A549 (cell line): ENCODE measurements around the gene RNASE7.

Source experiments
- BHLHE40 ChIP-seq: IDR thresholded peaks from 2 replicates; pipeline ENCODE4 v1.6.1; 2012; ENCODE audit warnings: low read depth, low read length, inconsistent platforms
- CHD4 ChIP-seq: fragments of 200-600 bp; sonication (generic); IDR thresholded peaks from 2 replicates; pipeline ENCODE4 v1.6.1; 2016; ENCODE audit warnings: antibody characterized with exemption, mild to moderate bottlenecking, borderline replicate concordance
- ESRRA ChIP-seq: fragments of 150-350 bp; IDR thresholded peaks from 2 replicates; pipeline ENCODE4 v1.6.1; 2014; ENCODE audit warnings: mild to moderate bottlenecking, low read length, borderline replicate concordance
- HDAC2 ChIP-seq: fragments of 200-600 bp; sonication (generic); IDR thresholded peaks from 2 replicates; pipeline ENCODE4 v1.6.1; 2016
- MAZ ChIP-seq: fragments of 150-350 bp; IDR thresholded peaks from 2 replicates; pipeline ENCODE4 v1.6.1; 2014; ENCODE audit warnings: antibody characterized with exemption, low read depth, low read length, borderline replicate concordance
- PHF8 ChIP-seq: fragments of 200-600 bp; sonication (generic); IDR thresholded peaks from 2 replicates; pipeline ENCODE4 v1.6.1; 2016; ENCODE audit warnings: low read depth, mild to moderate bottlenecking, antibody characterized with exemption, moderate library complexity, borderline replicate concordance
- POLR2A ChIP-seq: IDR thresholded peaks from 2 replicates; pipeline ENCODE4 v1.6.1; 2012; ENCODE audit warnings: mild to moderate bottlenecking, low read length
- RCOR1 ChIP-seq: fragments of 150-350 bp; IDR thresholded peaks from 2 replicates; pipeline ENCODE4 v1.6.1; 2014; ENCODE audit warnings: antibody characterized with exemption, low read length, low read depth
- ZSCAN20 ChIP-seq: fragments of 250-450 bp; sonication (Bioruptor Pico); IDR thresholded peaks from 2 replicates; pipeline ENCODE4 v1.8.0; 2022; ENCODE audit warnings: mild to moderate bottlenecking, moderate library complexity
- TF ChIP-seq, protein P1 (sequence below): fragments of >200 bp; sonication (Bioruptor Twin); formaldehyde crosslinking; IDR thresholded peaks from 3 replicates; pipeline ENCODE4 v1.5.1; 2016
- TF ChIP-seq, protein P2 (sequence below): fragments of 150-350 bp; IDR thresholded peaks from 2 replicates; pipeline ENCODE4 v1.6.1; 2014; ENCODE audit warnings: low read depth, mild to moderate bottlenecking, low read length
- TF ChIP-seq, protein P3 (sequence below): fragments of 200-600 bp; sonication (generic); IDR thresholded peaks from 2 replicates; pipeline ENCODE4 v1.6.1; 2016; ENCODE audit warnings: antibody characterized with exemption, mild to moderate bottlenecking, moderate library complexity

DNA sequence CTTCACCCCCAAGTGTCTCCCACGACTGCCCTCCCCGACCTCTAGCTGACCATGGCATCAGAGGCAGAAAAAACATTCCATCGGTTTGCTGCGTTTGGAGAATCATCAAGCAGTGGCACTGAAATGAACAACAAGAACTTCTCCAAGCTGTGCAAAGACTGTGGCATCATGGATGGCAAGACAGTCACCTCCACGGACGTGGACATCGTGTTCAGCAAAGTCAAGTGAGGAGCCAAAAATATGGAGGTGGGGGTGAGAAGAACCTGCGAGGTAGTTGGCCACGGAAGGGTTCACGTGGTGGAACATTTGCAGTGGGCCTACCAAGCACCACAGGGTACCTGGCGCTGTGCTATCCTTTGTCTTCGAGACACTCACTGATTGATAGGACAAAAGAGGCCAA is 11.6 kb upstream of the RNASE7 start:
- TF ChIP-seq HDAC2 (no peak), CHD4 (no peak), POLR2A (no peak), PHF8 (no peak), RCOR1 (no peak), ESRRA (no peak), MAZ (no peak), BHLHE40 (no peak), ZSCAN20 (CRISPR knock-in tag) (no peak)
- TF ChIP-seq, protein P1, sequence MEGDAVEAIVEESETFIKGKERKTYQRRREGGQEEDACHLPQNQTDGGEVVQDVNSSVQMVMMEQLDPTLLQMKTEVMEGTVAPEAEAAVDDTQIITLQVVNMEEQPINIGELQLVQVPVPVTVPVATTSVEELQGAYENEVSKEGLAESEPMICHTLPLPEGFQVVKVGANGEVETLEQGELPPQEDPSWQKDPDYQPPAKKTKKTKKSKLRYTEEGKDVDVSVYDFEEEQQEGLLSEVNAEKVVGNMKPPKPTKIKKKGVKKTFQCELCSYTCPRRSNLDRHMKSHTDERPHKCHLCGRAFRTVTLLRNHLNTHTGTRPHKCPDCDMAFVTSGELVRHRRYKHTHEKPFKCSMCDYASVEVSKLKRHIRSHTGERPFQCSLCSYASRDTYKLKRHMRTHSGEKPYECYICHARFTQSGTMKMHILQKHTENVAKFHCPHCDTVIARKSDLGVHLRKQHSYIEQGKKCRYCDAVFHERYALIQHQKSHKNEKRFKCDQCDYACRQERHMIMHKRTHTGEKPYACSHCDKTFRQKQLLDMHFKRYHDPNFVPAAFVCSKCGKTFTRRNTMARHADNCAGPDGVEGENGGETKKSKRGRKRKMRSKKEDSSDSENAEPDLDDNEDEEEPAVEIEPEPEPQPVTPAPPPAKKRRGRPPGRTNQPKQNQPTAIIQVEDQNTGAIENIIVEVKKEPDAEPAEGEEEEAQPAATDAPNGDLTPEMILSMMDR = no peak
- TF ChIP-seq, protein P2, sequence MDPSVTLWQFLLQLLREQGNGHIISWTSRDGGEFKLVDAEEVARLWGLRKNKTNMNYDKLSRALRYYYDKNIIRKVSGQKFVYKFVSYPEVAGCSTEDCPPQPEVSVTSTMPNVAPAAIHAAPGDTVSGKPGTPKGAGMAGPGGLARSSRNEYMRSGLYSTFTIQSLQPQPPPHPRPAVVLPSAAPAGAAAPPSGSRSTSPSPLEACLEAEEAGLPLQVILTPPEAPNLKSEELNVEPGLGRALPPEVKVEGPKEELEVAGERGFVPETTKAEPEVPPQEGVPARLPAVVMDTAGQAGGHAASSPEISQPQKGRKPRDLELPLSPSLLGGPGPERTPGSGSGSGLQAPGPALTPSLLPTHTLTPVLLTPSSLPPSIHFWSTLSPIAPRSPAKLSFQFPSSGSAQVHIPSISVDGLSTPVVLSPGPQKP = no peak
- TF ChIP-seq, protein P3, sequence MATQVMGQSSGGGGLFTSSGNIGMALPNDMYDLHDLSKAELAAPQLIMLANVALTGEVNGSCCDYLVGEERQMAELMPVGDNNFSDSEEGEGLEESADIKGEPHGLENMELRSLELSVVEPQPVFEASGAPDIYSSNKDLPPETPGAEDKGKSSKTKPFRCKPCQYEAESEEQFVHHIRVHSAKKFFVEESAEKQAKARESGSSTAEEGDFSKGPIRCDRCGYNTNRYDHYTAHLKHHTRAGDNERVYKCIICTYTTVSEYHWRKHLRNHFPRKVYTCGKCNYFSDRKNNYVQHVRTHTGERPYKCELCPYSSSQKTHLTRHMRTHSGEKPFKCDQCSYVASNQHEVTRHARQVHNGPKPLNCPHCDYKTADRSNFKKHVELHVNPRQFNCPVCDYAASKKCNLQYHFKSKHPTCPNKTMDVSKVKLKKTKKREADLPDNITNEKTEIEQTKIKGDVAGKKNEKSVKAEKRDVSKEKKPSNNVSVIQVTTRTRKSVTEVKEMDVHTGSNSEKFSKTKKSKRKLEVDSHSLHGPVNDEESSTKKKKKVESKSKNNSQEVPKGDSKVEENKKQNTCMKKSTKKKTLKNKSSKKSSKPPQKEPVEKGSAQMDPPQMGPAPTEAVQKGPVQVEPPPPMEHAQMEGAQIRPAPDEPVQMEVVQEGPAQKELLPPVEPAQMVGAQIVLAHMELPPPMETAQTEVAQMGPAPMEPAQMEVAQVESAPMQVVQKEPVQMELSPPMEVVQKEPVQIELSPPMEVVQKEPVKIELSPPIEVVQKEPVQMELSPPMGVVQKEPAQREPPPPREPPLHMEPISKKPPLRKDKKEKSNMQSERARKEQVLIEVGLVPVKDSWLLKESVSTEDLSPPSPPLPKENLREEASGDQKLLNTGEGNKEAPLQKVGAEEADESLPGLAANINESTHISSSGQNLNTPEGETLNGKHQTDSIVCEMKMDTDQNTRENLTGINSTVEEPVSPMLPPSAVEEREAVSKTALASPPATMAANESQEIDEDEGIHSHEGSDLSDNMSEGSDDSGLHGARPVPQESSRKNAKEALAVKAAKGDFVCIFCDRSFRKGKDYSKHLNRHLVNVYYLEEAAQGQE = no peak
